Mucosa of gallbladder (tissue), 1 donor: Measurements from ENCODE around the gene KLF13. TPM values are rescaled to one million over a fixed set of nuclear protein-coding genes. Genes with fewer than 3 reads are reported as not detected.
A peak's percentile ranks its signal among the peaks of the same experiment; 100 is the strongest.

Source experiments
- DNase-seq: peaks from one replicate; pipeline ENCODE4 v3.0.0-alpha.2; 2020; ENCODE audit warnings: low spot score
- total RNA-seq: library from RNA; stranded (reverse); gene quantifications from one replicate; pipeline ENCODE4 v1.2.1, GENCODE V29; 2021
- donor health status: DM: no; HTN: no; CAD: no.

Gene KLF13
- total RNA-seq, 1 donor from 2014 or later, result 86.0 TPM

GRCh38 chr15:31300208-31300661, 26.4 kb upstream of the KLF13 start:
- peak; percentile 17 for DNase-seq

- peak; percentile 6 for DNase-seq
Measured at GRCh38 chr15:31300981-31301672, 25.5 kb upstream of the KLF13 start.

- DNase-seq, result no peak
Measured at GRCh38 chr15:31301673-31301990, 25.0 kb upstream of the KLF13 start.

DNA sequence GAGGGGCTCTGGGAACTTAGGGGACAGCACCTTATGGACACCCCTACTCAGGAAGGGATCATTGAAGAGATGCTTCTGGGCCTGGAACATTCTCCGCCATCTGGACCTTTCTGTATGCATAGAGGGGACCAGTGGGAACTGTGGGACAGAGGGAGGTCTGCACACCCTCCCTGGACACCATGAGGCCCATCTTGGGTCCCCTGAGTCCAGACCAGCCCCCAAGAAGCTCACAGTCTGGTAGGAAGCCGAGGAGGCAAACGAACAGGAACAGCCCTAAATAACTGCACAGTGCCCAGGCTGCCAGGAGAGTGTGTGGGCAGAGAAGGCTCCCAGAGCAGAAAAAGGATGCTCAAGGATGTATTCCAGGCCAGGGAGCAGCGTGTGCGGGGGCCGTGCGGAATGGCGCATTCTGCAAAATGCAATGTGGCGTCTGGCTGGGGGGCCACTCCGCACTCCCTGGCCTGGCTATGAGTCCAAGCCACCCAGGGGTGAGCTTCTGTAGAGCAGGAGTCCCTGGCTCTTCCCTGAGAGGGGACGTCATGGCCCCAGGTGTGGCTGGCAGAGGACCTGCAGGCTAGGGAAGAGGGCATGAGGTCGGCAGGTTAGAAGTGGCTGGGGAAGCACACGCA, 24.5 kb upstream of the KLF13 start:
- DNase-seq, result peak; percentile 6

DNA sequence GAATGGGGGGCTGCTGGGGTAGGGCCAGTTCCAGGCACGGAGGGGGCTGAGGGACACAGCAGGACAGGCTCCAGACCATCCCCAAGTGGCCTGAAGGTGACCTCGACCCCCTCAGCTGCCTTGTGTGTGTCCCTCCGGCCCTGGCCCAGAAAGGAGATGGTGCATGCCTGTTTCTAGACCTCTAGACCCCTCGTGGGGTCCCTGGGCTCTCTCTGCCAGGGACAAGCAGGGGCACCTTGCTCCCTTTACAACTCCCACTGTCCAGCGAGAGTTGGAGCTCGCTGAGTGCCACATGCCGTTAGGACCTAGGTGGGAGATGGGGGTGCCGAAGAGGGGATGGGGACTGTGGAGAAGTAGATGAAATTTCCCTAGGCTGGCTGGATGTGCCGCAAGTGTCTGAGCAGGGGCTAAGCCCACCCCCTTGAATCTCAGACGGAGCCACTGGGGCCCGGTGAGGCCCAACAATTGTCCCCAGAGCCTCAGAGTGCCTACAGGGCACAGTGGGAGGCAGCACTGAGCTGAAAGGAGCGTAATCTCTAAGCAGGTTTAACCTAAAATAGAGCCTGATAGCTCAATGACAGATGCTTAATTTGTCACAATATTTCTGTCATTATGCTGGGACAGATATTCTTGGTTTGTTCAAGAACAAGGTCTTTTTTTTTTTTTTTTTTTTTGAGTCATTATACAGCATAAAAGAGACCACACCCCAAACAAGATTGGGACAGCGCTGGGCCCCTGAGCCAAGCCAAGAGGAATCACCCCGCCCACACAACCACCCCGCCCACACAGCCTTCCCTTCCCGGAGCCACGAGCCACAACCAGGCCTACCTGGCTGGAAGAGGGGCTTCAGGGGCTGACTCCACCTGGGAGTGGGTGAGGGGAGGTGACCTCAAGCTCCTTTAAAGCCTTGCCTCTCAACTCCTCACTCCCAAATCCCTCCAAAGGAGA, 23.6 kb upstream of the KLF13 start:
- peak; percentile 10 for DNase-seq

DNA sequence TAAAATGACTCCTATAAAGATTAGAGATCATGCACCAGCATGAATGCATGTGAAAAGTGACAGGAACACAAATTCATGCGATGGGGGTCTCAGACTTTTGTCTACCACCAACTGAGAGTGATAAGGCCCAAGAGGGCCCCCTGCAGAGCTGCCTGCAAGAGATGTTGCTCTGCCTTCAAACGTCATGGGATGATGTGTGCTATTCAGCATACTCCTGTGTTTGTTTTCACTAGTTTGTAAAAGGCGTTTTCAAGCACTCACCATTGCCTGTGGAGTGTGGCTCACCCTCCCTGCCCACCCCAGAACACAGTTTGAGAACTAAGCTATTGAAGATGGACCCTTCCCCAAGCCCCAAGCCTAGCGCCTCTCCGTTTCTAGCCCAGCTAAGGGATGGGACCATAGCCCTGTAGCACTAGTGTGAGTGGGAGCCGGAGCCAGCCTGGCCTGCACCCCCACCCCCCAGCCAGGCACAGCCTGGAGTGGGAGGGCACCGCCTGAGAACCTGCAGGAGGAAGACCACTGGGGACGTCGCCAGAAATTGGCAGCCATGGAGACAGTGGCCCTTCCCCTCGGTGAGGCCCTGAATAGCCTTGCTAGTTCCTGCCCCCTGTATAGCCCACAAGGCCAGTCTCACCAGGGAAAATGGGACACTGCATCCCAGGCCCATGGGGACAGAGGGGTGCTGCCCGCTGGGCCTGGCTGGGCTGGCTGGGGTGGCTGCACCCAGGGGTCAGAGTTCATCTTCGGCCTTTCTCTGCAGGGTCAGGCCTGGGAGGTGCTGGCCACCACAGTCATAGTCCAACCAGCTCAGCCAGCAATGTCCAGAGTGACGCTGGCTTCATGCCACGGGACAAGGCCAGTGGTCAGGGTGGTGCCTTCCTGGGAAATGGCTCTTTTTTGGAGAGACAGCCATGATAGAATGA, 22.6 kb upstream of the KLF13 start:
- DNase-seq, result peak; percentile 9

GRCh38 chr15:31304751-31305365, 21.8 kb upstream of the KLF13 start:
- DNase-seq, result peak; percentile 8

GRCh38 chr15:31305375-31305774, 21.3 kb upstream of the KLF13 start:
- peak; percentile 7 for DNase-seq

GRCh38 chr15:31305796-31306425, 20.7 kb upstream of the KLF13 start:
- peak; percentile 2 for DNase-seq

DNA sequence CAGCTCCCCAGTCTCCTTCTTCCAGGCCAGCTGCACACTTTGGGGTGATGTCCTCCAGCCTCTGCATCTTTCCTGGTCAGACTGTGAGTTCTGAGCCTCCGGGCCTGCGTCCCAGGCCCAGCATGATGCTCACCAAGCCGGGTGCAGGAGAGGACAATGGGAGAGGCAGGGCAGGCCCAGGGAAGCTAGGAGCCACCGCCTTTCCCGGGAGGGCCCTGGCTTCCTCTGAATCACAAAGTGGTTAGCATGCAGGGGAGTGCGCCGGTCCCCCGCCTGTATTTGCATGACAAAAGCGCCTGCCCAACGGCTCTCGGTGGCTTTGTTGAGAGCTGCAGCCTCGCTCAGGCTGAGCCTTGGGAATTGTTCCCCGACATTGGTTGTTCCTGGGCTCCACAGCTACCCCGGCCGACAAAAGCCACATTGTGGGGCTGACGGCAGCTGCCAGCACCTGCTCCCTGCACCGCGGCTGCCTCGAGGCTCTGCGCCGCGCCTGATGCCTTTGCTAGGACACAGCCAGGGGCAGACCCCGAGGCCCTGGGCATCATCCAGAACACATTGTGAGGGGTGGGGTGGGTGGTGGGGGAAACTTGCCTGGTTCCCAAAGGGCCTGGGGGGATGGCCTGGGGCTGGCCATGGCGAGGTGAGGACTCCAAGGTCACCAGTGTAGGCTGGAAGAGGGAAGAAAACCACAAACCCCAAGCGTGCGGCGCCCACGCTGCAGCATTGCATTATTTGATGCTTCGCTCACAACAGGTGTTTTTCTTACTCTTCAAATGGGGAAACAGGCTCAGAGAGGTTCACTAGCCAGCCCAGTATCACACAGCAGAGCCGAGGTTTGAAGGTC, 20.0 kb upstream of the KLF13 start:
- peak; percentile 7 for DNase-seq

DNA sequence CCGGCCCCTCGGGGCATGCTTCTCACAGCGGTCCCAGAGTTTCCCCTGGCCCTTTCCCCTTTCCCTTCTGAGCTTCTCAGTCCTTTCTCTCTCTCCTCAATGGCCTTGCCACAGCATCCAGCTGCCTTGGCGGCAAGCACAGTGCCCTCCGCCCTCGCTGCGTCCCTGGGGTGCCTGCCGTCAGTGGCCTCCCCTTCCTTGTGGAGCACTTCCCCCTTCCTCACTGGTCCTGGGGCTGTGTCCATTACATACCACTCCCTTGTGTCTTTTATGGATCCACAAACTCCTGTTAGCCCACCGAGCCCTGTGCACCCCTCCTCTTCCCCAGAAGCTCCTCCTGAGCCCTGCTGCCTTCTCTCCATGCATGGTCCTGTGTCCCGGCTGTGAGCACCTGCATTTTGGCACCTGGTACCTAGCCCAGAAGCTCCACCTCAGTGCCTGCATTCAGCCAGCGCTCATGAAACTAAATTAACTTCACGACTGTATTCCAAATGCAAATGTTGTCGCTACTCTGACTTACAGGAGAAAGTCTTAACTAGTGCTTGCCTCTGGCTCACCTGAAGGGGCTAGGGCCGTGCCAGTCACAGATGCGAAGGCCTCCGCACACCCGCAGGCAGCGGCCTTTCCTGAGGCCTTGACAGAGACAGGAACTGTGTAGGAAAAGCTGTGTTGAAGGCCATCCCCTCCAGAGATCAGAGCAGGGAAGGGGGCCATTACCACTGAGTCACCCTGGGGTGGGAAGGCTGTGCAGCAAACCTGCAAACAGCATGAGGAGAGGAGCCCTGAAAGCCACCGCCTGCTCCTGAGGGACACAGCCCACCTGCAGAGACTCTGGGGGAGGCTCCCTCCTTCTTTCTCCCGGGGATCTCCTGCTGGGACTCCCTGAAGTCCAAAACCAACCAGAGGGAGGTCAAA, 19.1 kb upstream of the KLF13 start:
- no peak for DNase-seq

DNA sequence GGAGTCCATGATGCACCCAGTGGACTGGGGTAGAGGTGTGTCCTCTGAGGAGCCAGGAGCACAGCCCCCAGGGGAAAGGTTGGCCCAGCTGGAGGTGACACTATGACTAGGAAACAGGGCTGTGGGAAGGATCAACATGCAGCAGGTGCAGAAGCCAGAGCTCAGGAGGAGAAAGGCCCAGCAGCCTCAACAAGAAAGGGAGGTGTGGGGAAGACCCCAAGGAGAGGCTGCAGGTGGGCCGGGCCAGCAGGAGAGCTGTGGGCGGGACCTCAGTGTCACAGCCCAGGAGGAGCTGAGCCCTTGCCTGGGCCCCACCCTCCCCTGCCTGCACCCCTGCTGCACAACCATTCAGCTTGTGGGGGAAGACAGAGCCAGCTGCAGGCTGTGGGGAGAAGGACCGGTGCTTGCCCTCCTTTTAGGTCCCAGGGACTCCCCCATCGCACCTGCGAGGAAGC, 18.4 kb upstream of the KLF13 start:
- DNase-seq, result no peak

DNA sequence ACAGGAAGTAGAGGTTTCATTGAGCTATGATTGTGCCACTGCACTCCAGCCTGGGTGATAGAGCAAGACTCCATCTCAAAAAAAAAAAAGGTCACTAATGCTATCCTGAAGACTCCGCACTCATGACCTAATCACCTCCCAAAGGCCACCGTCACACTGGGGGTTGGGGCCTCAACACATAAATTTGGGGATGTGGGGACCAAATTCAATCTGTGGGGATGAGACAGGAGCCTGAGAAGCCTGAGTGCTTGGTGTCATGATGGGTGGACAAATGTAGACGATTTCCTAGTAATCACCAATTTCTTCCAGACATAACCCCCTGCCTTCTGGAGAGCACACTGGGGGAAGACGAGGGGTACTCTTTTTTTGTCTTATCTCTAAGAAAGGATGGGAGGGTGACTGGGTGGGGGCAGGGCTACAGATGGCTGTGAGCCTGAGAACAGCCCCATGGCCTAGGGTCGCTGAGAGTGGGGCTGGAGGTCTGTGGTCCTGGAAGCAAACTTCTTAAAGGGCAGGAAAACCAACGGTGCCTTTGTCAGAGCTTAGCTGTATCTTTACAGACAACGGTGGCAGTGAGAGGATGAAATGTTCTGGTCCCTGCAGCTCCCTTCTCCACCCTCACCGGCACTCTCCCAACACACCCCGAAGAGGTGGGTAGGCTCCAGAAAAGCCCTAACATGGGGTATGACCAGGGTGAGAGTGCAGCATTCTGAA, 16.6 kb upstream of the KLF13 start:
- peak; percentile 2 for DNase-seq

DNA sequence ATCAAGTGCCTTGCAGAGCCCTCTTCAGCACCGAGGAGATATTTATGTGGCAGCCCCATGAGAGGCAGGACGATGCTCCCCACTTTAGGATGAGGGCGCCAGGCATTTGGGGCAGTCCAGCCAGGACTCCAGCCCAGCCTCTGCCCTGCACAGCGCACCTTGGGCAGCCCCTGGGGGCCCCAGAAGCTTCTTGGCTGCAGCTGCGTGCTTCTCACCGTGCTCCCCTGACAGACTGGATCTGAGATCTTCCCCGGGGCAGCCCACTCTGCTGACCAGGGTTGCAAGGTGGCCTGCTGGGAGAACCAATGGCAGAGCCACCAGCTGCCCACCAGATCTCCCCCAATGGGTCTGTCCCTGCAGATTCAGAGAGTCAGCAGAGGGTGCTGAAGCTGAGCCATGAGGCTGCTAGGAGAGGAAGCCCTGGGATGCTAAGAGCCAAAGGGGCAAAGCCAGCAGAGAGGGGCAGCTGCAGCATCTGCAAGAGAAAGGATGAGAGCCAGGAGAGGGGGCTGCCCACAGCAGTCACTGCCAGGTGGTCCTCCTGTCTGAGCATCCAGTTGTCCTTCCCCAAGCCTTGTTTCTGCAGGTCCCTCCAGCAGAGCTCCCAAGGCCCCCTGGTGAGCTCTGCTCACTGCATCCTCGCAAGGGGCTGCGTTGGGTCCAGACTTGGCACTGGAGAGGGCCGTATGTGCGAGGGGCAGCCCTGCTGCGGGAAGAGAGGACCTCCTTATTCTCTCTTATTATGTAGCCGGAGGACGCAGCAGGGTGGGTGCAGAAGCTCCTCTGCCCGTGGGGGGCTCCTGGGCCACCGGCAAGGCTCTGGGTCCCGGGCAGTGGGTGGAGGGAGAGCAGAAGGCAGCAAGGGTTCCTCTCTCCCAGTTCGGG, 14.7 kb upstream of the KLF13 start:
- no peak for DNase-seq

GRCh38 chr15:31313223-31313622, 13.4 kb upstream of the KLF13 start:
- no peak for DNase-seq

DNA sequence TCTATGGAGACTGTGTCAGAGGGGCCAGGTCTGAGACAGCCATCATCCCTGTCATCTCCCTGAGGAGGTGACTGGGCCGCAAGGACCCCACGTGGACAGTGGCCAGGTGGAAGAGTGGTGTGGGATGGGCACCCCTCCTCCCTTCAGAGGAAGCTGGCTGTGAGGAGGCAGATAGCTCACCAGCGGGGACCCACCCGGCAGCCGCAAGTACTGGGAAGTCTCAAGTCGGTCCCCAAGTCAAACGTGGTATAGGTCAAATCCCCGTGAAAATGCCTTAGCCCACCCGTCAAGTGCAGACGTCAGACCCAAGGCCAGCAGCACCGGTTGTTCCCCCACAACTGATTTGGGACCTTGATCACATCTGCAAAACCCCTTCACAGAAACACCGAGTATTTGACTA, 12.3 kb upstream of the KLF13 start:
- DNase-seq, result no peak
